Neural crest cell (in vitro differentiated cells): ENCODE measurements around the gene ABCC2. TPM values are rescaled to one million over a fixed set of nuclear protein-coding genes. Genes with fewer than 3 reads are reported as not detected.

Experiments used
- DNase-seq: peaks from one replicate; pipeline ENCODE4 v3.0.0; 2021; ENCODE audit warnings: low read depth, mixed read lengths, low spot score
- H3K27ac Mint-ChIP-seq: one replicate; pipeline ENCODE4 v1.8.0; 2021; ENCODE audit warnings: mild to moderate bottlenecking, mixed read lengths; ENCODE audit not compliant: unreplicated experiment
- H3K27me3 Mint-ChIP-seq: 2 replicates; pipeline ENCODE4 v1.8.0; 2021; ENCODE audit warnings: low read depth, mild to moderate bottlenecking, mixed read lengths
- H3K36me3 Mint-ChIP-seq: 2 replicates; pipeline ENCODE4 v1.8.0; 2021; ENCODE audit warnings: low read depth, mild to moderate bottlenecking, mixed read lengths
- H3K4me1 Mint-ChIP-seq: 2 replicates; pipeline ENCODE4 v1.8.0; 2021; ENCODE audit warnings: mixed read lengths
- H3K4me3 Mint-ChIP-seq: one replicate; pipeline ENCODE4 v1.8.0; 2021; ENCODE audit warnings: mild to moderate bottlenecking, mixed read lengths
- H3K9me3 Mint-ChIP-seq: 2 replicates; pipeline ENCODE4 v1.8.0; 2021; ENCODE audit warnings: mixed read lengths
- CTCF ChIP-seq: fragments of 200-600 bp; sonication (generic); conservative IDR thresholded peaks from 2 replicates; pipeline ENCODE4 v1.5.0; 2021; ENCODE audit warnings: antibody characterized with exemption, mild to moderate bottlenecking
- total RNA-seq: library from RNA; stranded (reverse); gene quantifications from 2 replicates; pipeline ENCODE4 v1.2.1, GENCODE V29; 2021

The ABCC2 gene
- total RNA-seq, 1 donor from 2014 or later: 5.9 TPM

- Mint-ChIP-seq H3K27me3 (no peaks in the 10 kb centered on the region), H3K4me1 (no peaks in the 10 kb centered on the region), H3K9me3 (peaks cover 3% of the 10 kb centered on the region), H3K4me3 (no peak overlapping the region), H3K36me3 (no peaks in the 10 kb centered on the region), H3K27ac (no peak overlapping the region)
- no peak for TF ChIP-seq CTCF
- no peak for DNase-seq
These were observed 9.4 kb downstream of the ABCC2 start for GRCh38 chr10:99791831-99792230.

DNA sequence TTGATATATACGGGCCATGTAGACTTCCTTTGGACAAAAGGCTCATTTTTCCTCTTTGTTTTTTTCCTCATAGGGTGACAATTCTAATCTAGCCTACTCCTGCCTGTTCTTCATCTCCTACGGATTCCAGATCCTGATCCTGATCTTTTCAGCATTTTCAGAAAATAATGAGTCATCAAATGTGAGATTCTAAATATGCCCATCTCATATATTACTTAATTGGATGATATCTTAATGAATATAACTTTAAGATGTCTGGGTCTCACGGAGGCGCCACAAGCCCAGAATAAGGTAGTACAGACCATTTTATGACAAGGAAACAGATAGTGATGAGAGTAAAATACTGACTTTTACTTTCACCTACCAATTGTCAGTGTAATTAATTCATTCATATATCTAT, 11.4 kb downstream of the ABCC2 start:
- no peaks in the 10 kb centered on the region for H3K9me3 Mint-ChIP-seq
- TF ChIP-seq CTCF: no peak
- H3K4me3 Mint-ChIP-seq: no peak overlapping the region
- H3K36me3 Mint-ChIP-seq: no peaks in the 10 kb centered on the region
- no peak for DNase-seq
- no peaks in the 10 kb centered on the region for H3K27me3 Mint-ChIP-seq
- no peaks in the 10 kb centered on the region for H3K4me1 Mint-ChIP-seq
- H3K27ac Mint-ChIP-seq: no peak overlapping the region

DNA sequence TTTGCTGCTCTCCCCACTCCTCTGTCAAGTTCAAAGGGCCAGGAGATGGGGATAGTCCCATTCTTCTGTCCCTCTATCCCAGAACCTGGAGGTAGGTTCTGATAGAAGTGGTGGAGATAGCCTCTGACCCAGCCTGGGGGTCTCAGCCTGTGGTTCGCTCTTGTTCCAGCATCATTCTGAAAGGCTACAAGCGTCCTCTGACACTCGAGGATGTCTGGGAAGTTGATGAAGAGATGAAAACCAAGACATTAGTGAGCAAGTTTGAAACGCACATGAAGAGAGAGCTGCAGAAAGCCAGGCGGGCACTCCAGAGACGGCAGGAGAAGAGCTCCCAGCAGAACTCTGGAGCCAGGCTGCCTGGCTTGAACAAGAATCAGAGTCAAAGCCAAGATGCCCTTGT, 14.5 kb downstream of the ABCC2 start:
- Mint-ChIP-seq H3K4me1 (no peaks in the 10 kb centered on the region), H3K9me3 (no peaks in the 10 kb centered on the region), H3K27me3 (no peaks in the 10 kb centered on the region), H3K4me3 (no peak overlapping the region), H3K36me3 (no peaks in the 10 kb centered on the region), H3K27ac (no peak overlapping the region)
- TF ChIP-seq CTCF: no peak
- no peak for DNase-seq

- TF ChIP-seq CTCF: no peak
- no peaks in the 10 kb centered on the region for H3K27me3 Mint-ChIP-seq
- no peaks in the 10 kb centered on the region for H3K36me3 Mint-ChIP-seq
- no peaks in the 10 kb centered on the region for H3K4me1 Mint-ChIP-seq
- no peak overlapping the region for H3K4me3 Mint-ChIP-seq
- no peak overlapping the region for H3K27ac Mint-ChIP-seq
- no peak for DNase-seq
- H3K9me3 Mint-ChIP-seq: no peaks in the 10 kb centered on the region
These were observed 15.6 kb downstream of the ABCC2 start for GRCh38 chr10:99798031-99798430.

- no peak for TF ChIP-seq CTCF
- H3K27me3 Mint-ChIP-seq: no peaks in the 10 kb centered on the region
- H3K9me3 Mint-ChIP-seq: peaks cover 2% of the 10 kb centered on the region
- DNase-seq: no peak
- no peak overlapping the region for H3K4me3 Mint-ChIP-seq
- no peaks in the 10 kb centered on the region for H3K4me1 Mint-ChIP-seq
- H3K36me3 Mint-ChIP-seq: peaks cover 4% of the 10 kb centered on the region
- no peak overlapping the region for H3K27ac Mint-ChIP-seq
These were observed 16.5 kb downstream of the ABCC2 start for GRCh38 chr10:99798920-99799319.

DNA sequence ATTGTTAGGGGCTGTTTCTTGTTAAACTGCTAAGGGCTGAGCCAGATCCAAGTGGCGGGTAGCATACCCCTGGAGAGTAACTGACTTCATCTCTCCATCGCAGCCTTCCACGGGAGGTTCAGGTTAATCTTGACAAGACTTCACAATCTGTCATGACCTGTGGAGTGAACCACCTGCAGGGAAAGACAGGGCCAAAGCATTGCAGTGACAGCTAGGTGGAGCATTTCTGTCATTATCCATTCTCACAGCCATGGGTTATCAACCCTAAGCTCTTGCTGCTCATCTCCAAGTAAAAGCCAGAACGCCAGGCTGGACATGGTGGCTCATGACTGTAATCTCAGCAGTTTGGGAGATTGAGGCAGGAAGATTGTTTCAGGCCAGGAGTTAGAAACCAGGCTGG, 17.2 kb downstream of the ABCC2 start:
- H3K36me3 Mint-ChIP-seq: peaks cover 4% of the 10 kb centered on the region
- peaks cover 2% of the 10 kb centered on the region for H3K9me3 Mint-ChIP-seq
- DNase-seq: no peak
- H3K4me3 Mint-ChIP-seq: no peak overlapping the region
- no peaks in the 10 kb centered on the region for H3K27me3 Mint-ChIP-seq
- no peaks in the 10 kb centered on the region for H3K4me1 Mint-ChIP-seq
- H3K27ac Mint-ChIP-seq: no peak overlapping the region
- no peak for TF ChIP-seq CTCF
